ENCODE measurements around the gene KASH5.

KASH5 gene

GRCh38 chr19:49393881-49394280 lies 5.8 kb downstream of the KASH5 start:
- Histone ChIP-seq H2AFZ (ENCODE audit: low read depth, low read length) (no peak overlapping the region), H3K27me3 (ENCODE audit: insufficient read depth, low read length) (peaks cover 13% of the 10 kb centered on the region), H3K36me3 (ENCODE audit: insufficient read depth, low read length) (no peaks in the 10 kb centered on the region), H3K9me3 (ENCODE audit: low read length) (no peaks in the 10 kb centered on the region), H3K4me1 (ENCODE audit: insufficient read depth, low read length) (no peaks in the 10 kb centered on the region), H3K4me3 (ENCODE audit: low read length) (no peak overlapping the region)

GRCh38 chr19:49395581-49396407 lies 7.7 kb downstream of the KASH5 start:
- Histone ChIP-seq H3K4me1 (ENCODE audit: insufficient read depth, low read length) (no peaks in the 10 kb centered on the region), H3K36me3 (ENCODE audit: insufficient read depth, low read length) (no peaks in the 10 kb centered on the region), H2AFZ (ENCODE audit: low read depth, low read length) (no peak overlapping the region), H3K27me3 (ENCODE audit: insufficient read depth, low read length) (peaks cover 13% of the 10 kb centered on the region), H3K9me3 (ENCODE audit: low read length) (no peaks in the 10 kb centered on the region), H3K4me3 (ENCODE audit: low read length) (no peak overlapping the region)

- Histone ChIP-seq H3K36me3 (ENCODE audit: insufficient read depth, low read length) (no peaks in the 10 kb centered on the region), H3K27me3 (ENCODE audit: insufficient read depth, low read length) (peaks cover 13% of the 10 kb centered on the region), H3K4me1 (ENCODE audit: insufficient read depth, low read length) (no peaks in the 10 kb centered on the region), H2AFZ (ENCODE audit: low read depth, low read length) (no peak overlapping the region), H3K9me3 (ENCODE audit: low read length) (no peaks in the 10 kb centered on the region), H3K4me3 (ENCODE audit: low read length) (no peak overlapping the region)
Measured at GRCh38 chr19:49396738-49397505, 8.9 kb downstream of the KASH5 start.

GRCh38 chr19:49398001-49398615 lies 10.1 kb downstream of the KASH5 start:
- Histone ChIP-seq H3K36me3 (ENCODE audit: insufficient read depth, low read length) (no peaks in the 10 kb centered on the region), H3K4me3 (ENCODE audit: low read length) (no peak overlapping the region), H3K4me1 (ENCODE audit: insufficient read depth, low read length) (no peaks in the 10 kb centered on the region), H2AFZ (ENCODE audit: low read depth, low read length) (no peak overlapping the region), H3K27me3 (ENCODE audit: insufficient read depth, low read length) (peaks cover 13% of the 10 kb centered on the region), H3K9me3 (ENCODE audit: low read length) (no peaks in the 10 kb centered on the region)

- Histone ChIP-seq H2AFZ (ENCODE audit: low read depth, low read length) (no peak overlapping the region), H3K27me3 (ENCODE audit: insufficient read depth, low read length) (peaks cover 8% of the 10 kb centered on the region), H3K4me3 (ENCODE audit: low read length) (no peak overlapping the region), H3K9me3 (ENCODE audit: low read length) (no peaks in the 10 kb centered on the region), H3K36me3 (ENCODE audit: insufficient read depth, low read length) (no peaks in the 10 kb centered on the region), H3K4me1 (ENCODE audit: insufficient read depth, low read length) (peaks cover 7% of the 10 kb centered on the region)
Measured at GRCh38 chr19:49398931-49399330, 10.9 kb downstream of the KASH5 start.

GRCh38 chr19:49400029-49400428 lies 12.0 kb downstream of the KASH5 start:
- Histone ChIP-seq H3K36me3 (ENCODE audit: insufficient read depth, low read length) (no peaks in the 10 kb centered on the region), H3K27me3 (ENCODE audit: insufficient read depth, low read length) (peaks cover 8% of the 10 kb centered on the region), H3K9me3 (ENCODE audit: low read length) (no peaks in the 10 kb centered on the region), H3K4me1 (ENCODE audit: insufficient read depth, low read length) (peaks cover 7% of the 10 kb centered on the region), H2AFZ (ENCODE audit: low read depth, low read length) (no peak overlapping the region), H3K4me3 (ENCODE audit: low read length) (no peak overlapping the region)

- Histone ChIP-seq H3K4me3 (ENCODE audit: low read length) (no peak overlapping the region), H3K4me1 (ENCODE audit: insufficient read depth, low read length) (peaks cover 7% of the 10 kb centered on the region), H2AFZ (ENCODE audit: low read depth, low read length) (peak overlapping the region; percentile 28), H3K36me3 (ENCODE audit: insufficient read depth, low read length) (no peaks in the 10 kb centered on the region), H3K9me3 (ENCODE audit: low read length) (no peaks in the 10 kb centered on the region), H3K27me3 (ENCODE audit: insufficient read depth, low read length) (no peaks in the 10 kb centered on the region)
Measured at GRCh38 chr19:49403404-49404187, 15.5 kb downstream of the KASH5 start.

GRCh38 chr19:49407079-49407478 lies 19.0 kb downstream of the KASH5 start:
- Histone ChIP-seq H3K36me3 (ENCODE audit: insufficient read depth, low read length) (no peaks in the 10 kb centered on the region), H3K4me3 (ENCODE audit: low read length) (no peak overlapping the region), H3K27me3 (ENCODE audit: insufficient read depth, low read length) (peaks cover 10% of the 10 kb centered on the region), H2AFZ (ENCODE audit: low read depth, low read length) (no peak overlapping the region), H3K9me3 (ENCODE audit: low read length) (no peaks in the 10 kb centered on the region), H3K4me1 (ENCODE audit: insufficient read depth, low read length) (peaks cover 7% of the 10 kb centered on the region)

GRCh38 chr19:49407482-49408015 lies 19.5 kb downstream of the KASH5 start:
- Histone ChIP-seq H3K4me3 (ENCODE audit: low read length) (no peak overlapping the region), H3K4me1 (ENCODE audit: insufficient read depth, low read length) (peaks cover 7% of the 10 kb centered on the region), H3K9me3 (ENCODE audit: low read length) (no peaks in the 10 kb centered on the region), H3K27me3 (ENCODE audit: insufficient read depth, low read length) (peaks cover 14% of the 10 kb centered on the region), H2AFZ (ENCODE audit: low read depth, low read length) (no peak overlapping the region), H3K36me3 (ENCODE audit: insufficient read depth, low read length) (no peaks in the 10 kb centered on the region)

GRCh38 chr19:49408816-49409440 lies 20.9 kb downstream of the KASH5 start:
- no peaks in the 10 kb centered on the region for H3K9me3 ChIP-seq (ENCODE audit: low read length)
- no peaks in the 10 kb centered on the region for H3K36me3 ChIP-seq (ENCODE audit: insufficient read depth, low read length)
- H2AFZ ChIP-seq (ENCODE audit: low read depth, low read length): no peak overlapping the region
- H3K4me3 ChIP-seq (ENCODE audit: low read length): no peak overlapping the region
- H3K27me3 ChIP-seq (ENCODE audit: insufficient read depth, low read length): peaks cover 26% of the 10 kb centered on the region
- peaks cover under 1% of the 10 kb centered on the region for H3K4me1 ChIP-seq (ENCODE audit: insufficient read depth, low read length)

- Histone ChIP-seq H3K4me1 (ENCODE audit: insufficient read depth, low read length) (no peaks in the 10 kb centered on the region), H3K9me3 (ENCODE audit: low read length) (no peaks in the 10 kb centered on the region), H3K4me3 (ENCODE audit: low read length) (no peak overlapping the region), H3K27me3 (ENCODE audit: insufficient read depth, low read length) (peaks cover 27% of the 10 kb centered on the region), H3K36me3 (ENCODE audit: insufficient read depth, low read length) (no peaks in the 10 kb centered on the region), H2AFZ (ENCODE audit: low read depth, low read length) (no peak overlapping the region)
Measured at GRCh38 chr19:49409441-49410029, 21.5 kb downstream of the KASH5 start.

Measured in neuron (in vitro differentiated cells).